SK-N-SH (cell line): ENCODE results near the gene DMKN.

Experiments
- CTCF ChIP-seq: fragments of 200-600 bp; sonication (generic); IDR thresholded peaks from 2 replicates; pipeline ENCODE4 v1.6.1; 2017; ENCODE audit warnings: antibody characterized with exemption, mild to moderate bottlenecking, moderate library complexity
- EP300 ChIP-seq, 2 experiments: IDR thresholded peaks; 2 replicates each; pipeline versions ENCODE4 v1.4.0 to v1.6.1; 2012; ENCODE audit warnings: borderline replicate concordance in 1 of 2, low read depth in 1 of 2, low read length in 1 of 2
- FOXJ3 ChIP-seq: sonication (generic); formaldehyde crosslinking; IDR thresholded peaks from 2 replicates; pipeline ENCODE4 v1.5.1; 2020; ENCODE audit warnings: mild to moderate bottlenecking, missing genetic modification reagents
- GABPA ChIP-seq: IDR thresholded peaks from 2 replicates; pipeline ENCODE4 v1.4.0; 2012; ENCODE audit warnings: low read depth, mild to moderate bottlenecking
- IRF3 ChIP-seq: fragments of 150-350 bp; IDR thresholded peaks from 2 replicates; pipeline ENCODE4 v1.6.1; 2016; ENCODE audit warnings: mild to moderate bottlenecking, low read depth, low read length
- JUND ChIP-seq: IDR thresholded peaks from 2 replicates; pipeline ENCODE4 v1.4.0; 2012
- MXI1 ChIP-seq: IDR thresholded peaks from 2 replicates; pipeline ENCODE4 v1.6.1; 2012; ENCODE audit warnings: mild to moderate bottlenecking, low read depth, low read length, improper control_type of control experiment
- RAD21 ChIP-seq: IDR thresholded peaks from 2 replicates; pipeline ENCODE4 v1.6.1; 2012; ENCODE audit warnings: mild to moderate bottlenecking, low read length
- SMC3 ChIP-seq: IDR thresholded peaks from 2 replicates; pipeline ENCODE4 v1.6.1; 2012; ENCODE audit warnings: low read depth, low read length, improper control_type of control experiment
- TCF12 ChIP-seq: IDR thresholded peaks from 2 replicates; pipeline ENCODE4 v1.4.0; 2012
- TEAD4 ChIP-seq: IDR thresholded peaks from 2 replicates; pipeline ENCODE4 v1.4.0; 2012; ENCODE audit warnings: mild to moderate bottlenecking, borderline replicate concordance; ENCODE audit not compliant: insufficient read depth
- YY1 ChIP-seq: IDR thresholded peaks from 2 replicates; pipeline ENCODE4 v1.4.0; 2012; ENCODE audit warnings: low read depth, mild to moderate bottlenecking
- ZBTB33 ChIP-seq: IDR thresholded peaks from 2 replicates; pipeline ENCODE4 v1.4.0; 2012; ENCODE audit warnings: low read depth, borderline replicate concordance

- TF ChIP-seq CTCF = no peak
- no peak for TF ChIP-seq RAD21
- TF ChIP-seq TCF12 = no peak
- no peak for TF ChIP-seq SMC3
- no peak for TF ChIP-seq IRF3
- no peak for TF ChIP-seq MXI1
- no peak for TF ChIP-seq FOXJ3 (CRISPR knock-in tag)
- TF ChIP-seq ZBTB33 = no peak
- no peak for TF ChIP-seq JUND
- TF ChIP-seq EP300 (IDR thresholded peaks at IDR 0.05; ENCODE audit: borderline replicate concordance in 1 of 2, low read depth in 1 of 2, low read length in 1 of 2) = no peak
- TF ChIP-seq TEAD4 = no peak
- TF ChIP-seq GABPA = no peak
- TF ChIP-seq YY1 = no peak
These were observed 11.8 kb downstream of the DMKN start for GRCh38 chr19:35501684-35502083.
